ENCODE measurements around the gene RFPL3. TPM values are rescaled to one million over a fixed set of nuclear protein-coding genes. Genes with fewer than 3 reads are reported as not detected.
"Not testable (repeated sequence)": the region's sequence is repeated elsewhere in the genome, so short reads cannot be mapped to it uniquely, and the experiment has no call there.

RFPL3 gene
- total RNA-seq, 4 donors from 2014 or later: not detected

DNA sequence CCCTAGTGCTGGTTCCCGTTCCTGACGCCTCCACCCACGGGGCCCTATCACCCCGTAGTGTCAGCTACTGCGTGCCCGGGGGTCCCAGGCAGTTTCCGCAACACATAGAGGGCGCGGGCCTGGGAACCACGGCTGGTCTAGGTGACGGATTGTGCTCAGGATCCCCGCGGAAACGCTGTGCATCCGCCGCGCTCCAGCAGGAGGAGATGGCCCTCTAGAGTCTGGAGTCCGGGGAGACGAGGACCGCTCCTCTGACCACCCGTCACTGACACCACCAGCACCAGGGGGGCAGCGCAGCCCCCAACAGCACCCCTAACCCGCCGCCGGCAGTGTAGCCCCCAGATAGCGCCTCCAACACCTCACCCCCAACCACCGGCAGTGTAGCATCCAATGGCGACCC lies 4.4 kb upstream of the RFPL3 start:
- TF ChIP-seq CTCF (IDR thresholded peaks at IDR 0.05): no peak
- no peak for TF ChIP-seq POLR2A (IDR thresholded peaks at IDR 0.05)
- Histone ChIP-seq H3K27ac (no peak overlapping the region), H3K4me3 (no peak overlapping the region), H3K4me1 (no peaks in the 10 kb centered on the region), H3K27me3 (no peaks in the 10 kb centered on the region), H3K36me3 (no peaks in the 10 kb centered on the region), H3K9me3 (no peaks in the 10 kb centered on the region)
- no peak for DNase-seq

DNA sequence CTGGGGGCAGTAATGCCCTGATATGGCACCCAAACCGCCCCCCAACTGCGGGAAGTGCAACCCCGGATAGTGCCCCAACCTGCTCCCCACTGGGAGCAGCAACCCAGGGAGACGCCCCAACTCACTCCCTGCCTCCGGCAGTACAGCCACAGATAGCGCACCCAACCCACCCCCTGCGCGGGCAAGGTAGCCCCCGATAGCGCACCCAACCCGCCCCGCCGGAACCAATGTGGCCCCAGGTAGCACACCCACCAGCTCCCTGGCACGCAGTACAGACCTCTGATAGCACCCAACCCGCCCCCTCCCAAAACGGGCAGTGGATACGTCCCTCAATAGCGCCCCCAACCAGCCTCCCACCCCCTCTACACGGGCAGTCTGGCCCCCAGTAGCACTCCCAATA lies 3.8 kb upstream of the RFPL3 start:
- DNase-seq: no peak
- no peaks in the 10 kb centered on the region for H3K4me1 ChIP-seq
- no peak overlapping the region for H3K27ac ChIP-seq
- no peaks in the 10 kb centered on the region for H3K27me3 ChIP-seq
- H3K36me3 ChIP-seq: no peaks in the 10 kb centered on the region
- no peak for TF ChIP-seq POLR2A (IDR thresholded peaks at IDR 0.05)
- no peak for TF ChIP-seq CTCF (IDR thresholded peaks at IDR 0.05)
- H3K4me3 ChIP-seq: no peak overlapping the region
- H3K9me3 ChIP-seq: no peaks in the 10 kb centered on the region

DNA sequence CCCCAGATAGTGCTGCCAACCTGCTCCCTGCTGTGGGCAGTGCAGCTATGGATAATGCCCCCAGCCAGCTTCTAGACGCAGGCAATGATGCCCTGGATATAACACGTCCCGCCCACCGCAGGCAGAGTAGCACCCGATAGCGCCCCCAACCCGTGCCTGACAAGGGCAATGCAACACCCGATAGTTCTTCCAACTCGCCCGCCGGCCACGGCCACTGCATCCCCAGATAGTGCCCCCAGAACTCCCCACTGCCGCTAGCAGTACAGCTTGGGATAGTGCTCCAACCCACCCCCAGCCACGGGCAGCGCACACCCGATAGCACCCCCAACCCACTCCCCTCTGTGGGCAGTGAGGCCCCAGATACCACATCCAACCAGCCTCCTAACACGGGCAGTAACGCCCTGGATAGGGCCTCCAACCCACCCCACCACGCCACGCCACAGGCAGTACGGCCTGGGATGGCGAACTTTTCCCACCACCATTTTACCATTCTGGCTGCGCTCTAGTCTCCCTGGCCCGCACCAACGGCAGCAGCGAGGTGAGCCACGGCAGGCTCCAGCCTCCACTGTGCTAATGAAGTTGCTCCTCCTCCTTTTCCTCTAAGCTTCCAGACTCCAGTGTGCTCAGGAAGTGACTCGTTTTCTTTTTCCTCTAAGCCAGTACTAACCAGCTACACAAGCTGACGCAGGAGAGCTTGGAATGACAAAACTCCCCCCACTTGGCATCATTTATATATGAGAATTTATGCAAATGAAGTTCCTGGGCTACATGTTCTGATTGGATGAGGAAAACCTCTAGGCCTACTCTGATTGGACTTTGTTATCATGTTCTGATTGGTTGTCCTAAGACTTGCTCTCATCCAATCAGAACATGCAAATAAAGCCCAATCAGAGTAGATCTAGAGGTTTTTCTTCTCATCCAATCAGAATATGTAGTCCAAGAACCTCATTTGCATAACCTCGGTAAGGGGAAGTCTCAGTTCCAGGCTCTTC lies 3.0 kb upstream of the RFPL3 start:
- no peaks in the 10 kb centered on the region for H3K27me3 ChIP-seq
- DNase-seq: no peak
- H3K4me3 ChIP-seq: no peak overlapping the region
- no peaks in the 10 kb centered on the region for H3K9me3 ChIP-seq
- H3K36me3 ChIP-seq: no peaks in the 10 kb centered on the region
- H3K4me1 ChIP-seq: no peaks in the 10 kb centered on the region
- H3K27ac ChIP-seq: no peak overlapping the region
- TF ChIP-seq CTCF (IDR thresholded peaks at IDR 0.05) (no peak), POLR2A (IDR thresholded peaks at IDR 0.05) (no peak)

GRCh38 chr22:32355760-32356159 lies 1.9 kb upstream of the RFPL3 start:
- Histone ChIP-seq H3K4me3 (no peak overlapping the region), H3K9me3 (no peaks in the 10 kb centered on the region), H3K27me3 (no peaks in the 10 kb centered on the region), H3K27ac (no peak overlapping the region), H3K36me3 (no peaks in the 10 kb centered on the region), H3K4me1 (no peaks in the 10 kb centered on the region)
- TF ChIP-seq CTCF (IDR thresholded peaks at IDR 0.05) (peak in 3 of 6 experiments; percentile 30 to 37 (median 30)), POLR2A (IDR thresholded peaks at IDR 0.05) (no peak)
- no peak for DNase-seq

DNA sequence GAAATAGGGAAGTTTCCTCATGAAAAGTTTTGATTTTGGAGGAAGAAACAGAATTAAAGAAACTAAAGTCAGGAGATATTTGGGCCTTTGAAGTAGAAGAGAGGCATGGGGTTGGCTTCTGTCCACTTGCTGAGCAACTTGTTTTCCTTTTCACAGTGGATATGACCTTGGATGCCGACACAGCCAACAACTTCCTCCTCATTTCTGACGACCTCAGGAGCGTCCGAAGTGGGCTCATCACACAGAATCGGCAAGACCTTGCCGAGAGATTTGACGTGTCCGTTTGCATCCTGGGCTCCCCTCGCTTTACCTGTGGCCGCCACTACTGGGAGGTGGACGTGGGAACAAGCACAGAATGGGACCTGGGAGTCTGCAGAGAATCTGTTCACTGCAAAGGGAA lies 2.4 kb downstream of the RFPL3 start:
- H3K36me3 ChIP-seq, H3K4me1 ChIP-seq, H3K4me3 ChIP-seq: not testable (repeated sequence)

GRCh38 chr22:32361257-32361656 lies 3.6 kb downstream of the RFPL3 start:
- DNase-seq: no peak
- TF ChIP-seq CTCF (IDR thresholded peaks at IDR 0.05) (no peak), POLR2A (IDR thresholded peaks at IDR 0.05) (no peak)
- H3K27me3 ChIP-seq: no peaks in the 10 kb centered on the region
- H3K4me3 ChIP-seq: no peak overlapping the region
- H3K9me3 ChIP-seq: no peaks in the 10 kb centered on the region
- no peaks in the 10 kb centered on the region for H3K4me1 ChIP-seq
- no peak overlapping the region for H3K27ac ChIP-seq
- no peaks in the 10 kb centered on the region for H3K36me3 ChIP-seq

More for the DNA sequence above, 2.4 kb downstream of the RFPL3 start:
- not testable (repeated sequence) for DNase-seq, H3K27ac ChIP-seq, H3K9me3 ChIP-seq, H3K27me3 ChIP-seq

All from Peyer's patch (tissue), 4 donors.